ENCODE measurements around the gene DLK1. TPM values are rescaled to one million over a fixed set of nuclear protein-coding genes. Genes with fewer than 3 reads are reported as not detected.

DLK1 gene
- polyA plus RNA-seq, 3 donors, result 13.0 to 17.6 (median 15.2) TPM

- no peak for DNase-seq
Measured at GRCh38 chr14:100710826-100711462, 15.7 kb upstream of the DLK1 start.

GRCh38 chr14:100711493-100711892 lies 15.2 kb upstream of the DLK1 start:
- no peak for DNase-seq

- DNase-seq, result no peak
Measured at GRCh38 chr14:100712490-100712889, 14.2 kb upstream of the DLK1 start.

GRCh38 chr14:100713705-100714104 lies 13.0 kb upstream of the DLK1 start:
- no peak for DNase-seq

- no peak for DNase-seq
Measured at GRCh38 chr14:100714258-100714892, 12.3 kb upstream of the DLK1 start.

- DNase-seq, result no peak
Measured at GRCh38 chr14:100715332-100715731, 11.4 kb upstream of the DLK1 start.

GRCh38 chr14:100715803-100716202 lies 10.9 kb upstream of the DLK1 start:
- no peak for DNase-seq

GRCh38 chr14:100717386-100717785 lies 9.3 kb upstream of the DLK1 start:
- no peak for DNase-seq

GRCh38 chr14:100719976-100720520 lies 6.6 kb upstream of the DLK1 start:
- no peak for DNase-seq

- no peak for DNase-seq
Measured at GRCh38 chr14:100721568-100721967, 5.1 kb upstream of the DLK1 start.

- no peak for DNase-seq
Measured at GRCh38 chr14:100722367-100722766, 4.3 kb upstream of the DLK1 start.

- DNase-seq, result no peak
Measured at GRCh38 chr14:100723135-100723829, 3.4 kb upstream of the DLK1 start.

GRCh38 chr14:100723830-100724437 lies 2.8 kb upstream of the DLK1 start:
- no peak for DNase-seq

GRCh38 chr14:100724536-100724935 lies 2.2 kb upstream of the DLK1 start:
- no peak for DNase-seq

GRCh38 chr14:100725587-100726387 lies 905 bp upstream of the DLK1 start:
- no peak for DNase-seq

- DNase-seq, result no peak
Measured at GRCh38 chr14:100727086-100727872, 587 bp downstream of the DLK1 start.

- DNase-seq, result no peak
Measured at GRCh38 chr14:100727873-100728240, 1.2 kb downstream of the DLK1 start.

GRCh38 chr14:100728962-100729361 lies 2.3 kb downstream of the DLK1 start:
- DNase-seq, result no peak

- no peak for DNase-seq
Measured at GRCh38 chr14:100729982-100730381, 3.3 kb downstream of the DLK1 start.

- DNase-seq, result no peak
Measured at GRCh38 chr14:100730581-100730980, 3.9 kb downstream of the DLK1 start.
